Measurements from ENCODE around the gene PRXL2A. TPM values are rescaled to one million over a fixed set of nuclear protein-coding genes. Genes with fewer than 3 reads are reported as not detected.
"Not testable (repeated sequence)": the region's sequence is repeated elsewhere in the genome, so short reads cannot be mapped to it uniquely, and the experiment has no call there.

PRXL2A gene, protein sequence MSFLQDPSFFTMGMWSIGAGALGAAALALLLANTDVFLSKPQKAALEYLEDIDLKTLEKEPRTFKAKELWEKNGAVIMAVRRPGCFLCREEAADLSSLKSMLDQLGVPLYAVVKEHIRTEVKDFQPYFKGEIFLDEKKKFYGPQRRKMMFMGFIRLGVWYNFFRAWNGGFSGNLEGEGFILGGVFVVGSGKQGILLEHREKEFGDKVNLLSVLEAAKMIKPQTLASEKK
- total RNA-seq (10 to 100 TPM; 34.2 to 51.8 (median 41.4) TPM), polyA plus RNA-seq (10 to 100 TPM; 19.0 to 39.9 (median 28.4) TPM)
- long read RNA-seq, donor 1, full-length matches to known transcripts = 41 of 43 reads
- long read RNA-seq, donor 1, partial matches to known transcripts = 0 of 43 reads
- long read RNA-seq, donor 1, other reads (novel, unspliced or antisense) = 2 of 43 reads
- long read RNA-seq, donor 2, full-length matches to known transcripts = 49 of 54 reads
- long read RNA-seq, donor 2, partial matches to known transcripts = 0 of 54 reads
- long read RNA-seq, donor 2, other reads (novel, unspliced or antisense) = 5 of 54 reads

DNA sequence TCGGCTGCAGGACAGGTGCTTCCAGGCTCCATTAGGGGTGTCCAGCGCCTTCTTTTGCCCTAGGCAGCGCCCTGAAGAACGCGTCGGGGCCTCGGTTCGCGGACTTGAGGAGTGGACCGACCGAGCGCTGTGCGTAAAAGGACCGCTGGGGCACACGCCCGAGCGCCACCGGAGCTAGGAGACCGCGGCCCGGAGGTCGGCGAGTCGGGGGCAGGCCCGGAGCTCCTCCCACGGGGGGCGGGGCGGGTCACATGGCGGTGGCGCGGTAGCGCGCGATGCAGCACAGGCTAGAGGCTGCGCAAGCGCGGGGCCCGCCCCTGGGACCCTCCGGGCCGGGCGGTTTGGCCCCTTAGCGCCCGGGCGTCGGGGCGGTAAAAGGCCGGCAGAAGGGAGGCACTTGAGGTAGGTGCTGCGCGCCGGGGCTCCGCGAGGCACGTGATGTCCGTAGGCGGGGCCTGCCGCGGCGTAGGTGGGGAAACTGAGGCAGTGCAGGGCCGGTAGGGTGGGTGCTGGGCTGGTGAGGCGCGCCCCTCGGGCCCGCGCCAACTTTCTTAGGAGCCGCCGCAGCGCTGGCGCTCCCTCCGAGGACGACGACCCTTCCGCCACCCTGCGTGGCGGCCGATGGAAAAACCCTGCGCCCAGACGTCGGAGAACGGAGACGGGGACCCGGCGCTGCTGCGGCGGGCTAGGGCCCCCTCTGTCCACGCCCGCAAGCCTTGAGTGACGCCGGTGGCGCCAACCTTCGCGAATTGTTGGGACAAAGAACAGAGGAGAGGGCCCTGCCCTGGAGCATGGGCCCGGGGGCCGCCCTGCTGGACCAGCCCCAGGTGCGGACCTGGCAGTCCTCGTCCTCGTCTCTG is at the start of gene PRXL2A:
TSS of gene PRXL2A (plus strand) at position 310 of the 860 bp plus-strand sequence. CDS start 11,917 bp downstream, outside the sequence.
- ATAC-seq (peak; percentile 91 to 96 (median 96)), DNase-seq (peak; percentile 82 to 90)
- intact Hi-C loops (cut with DNase I) = loop anchor here in 1 of 2 donors (5.0 kb wide), 1 partner anchor 44 kb away; the partner anchor contains the start of gene TSPAN14
- H3K27ac ChIP-seq = peak within 1 kb of the TSS; percentile 83
- TF ChIP-seq, protein P1, sequence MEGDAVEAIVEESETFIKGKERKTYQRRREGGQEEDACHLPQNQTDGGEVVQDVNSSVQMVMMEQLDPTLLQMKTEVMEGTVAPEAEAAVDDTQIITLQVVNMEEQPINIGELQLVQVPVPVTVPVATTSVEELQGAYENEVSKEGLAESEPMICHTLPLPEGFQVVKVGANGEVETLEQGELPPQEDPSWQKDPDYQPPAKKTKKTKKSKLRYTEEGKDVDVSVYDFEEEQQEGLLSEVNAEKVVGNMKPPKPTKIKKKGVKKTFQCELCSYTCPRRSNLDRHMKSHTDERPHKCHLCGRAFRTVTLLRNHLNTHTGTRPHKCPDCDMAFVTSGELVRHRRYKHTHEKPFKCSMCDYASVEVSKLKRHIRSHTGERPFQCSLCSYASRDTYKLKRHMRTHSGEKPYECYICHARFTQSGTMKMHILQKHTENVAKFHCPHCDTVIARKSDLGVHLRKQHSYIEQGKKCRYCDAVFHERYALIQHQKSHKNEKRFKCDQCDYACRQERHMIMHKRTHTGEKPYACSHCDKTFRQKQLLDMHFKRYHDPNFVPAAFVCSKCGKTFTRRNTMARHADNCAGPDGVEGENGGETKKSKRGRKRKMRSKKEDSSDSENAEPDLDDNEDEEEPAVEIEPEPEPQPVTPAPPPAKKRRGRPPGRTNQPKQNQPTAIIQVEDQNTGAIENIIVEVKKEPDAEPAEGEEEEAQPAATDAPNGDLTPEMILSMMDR (IDR thresholded peaks at IDR 0.05) = no peak
- no peaks in the 10 kb centered on the region for H3K9me3 ChIP-seq
- H3K4me1 ChIP-seq = peaks cover 44% of the 10 kb centered on the region
- no peaks in the 10 kb centered on the region for H3K27me3 ChIP-seq (ENCODE audit: insufficient read depth in 3 of 3, low read length in 2 of 3)
- WGBS, 3 donors = 1 to 2% (median 1%) methylated on average over 71 to 96 of the region's 96 CpGs
- no peaks in the 10 kb centered on the region for H3K36me3 ChIP-seq (ENCODE audit: insufficient read depth in 1 of 2, low read depth in 1 of 2)
- H3K4me3 ChIP-seq = peak within 1 kb of the TSS; percentile 95

DNA sequence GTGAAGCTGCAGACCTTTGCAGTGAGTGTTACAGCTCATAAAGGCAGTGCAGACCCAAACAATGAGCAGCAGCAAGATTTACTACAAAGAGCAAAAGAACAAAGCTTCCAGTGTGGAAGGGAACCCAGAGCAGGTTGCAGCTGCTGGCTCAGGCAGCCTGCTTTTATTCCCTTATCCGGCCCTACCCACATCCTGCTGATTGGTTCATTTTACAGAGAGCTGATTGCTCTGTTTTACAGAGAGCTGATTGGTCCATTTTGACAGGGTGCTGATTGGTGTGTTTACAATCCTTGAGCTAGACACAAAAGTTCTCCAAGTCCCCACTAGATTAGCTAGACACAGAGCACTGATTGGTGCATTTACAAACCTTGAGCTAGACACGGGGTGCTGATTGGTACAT is 49.4 kb upstream of the PRXL2A start:
- WGBS, 3 donors = 25 to 64% (median 29%) methylated on average over 2 of the region's 2 CpGs
- peaks cover 0 to 38% (median 10%) of the 10 kb centered on the region in 3 donors for H3K27me3 ChIP-seq (ENCODE audit: insufficient read depth in 3 of 3, low read length in 2 of 3)
- H3K9me3 ChIP-seq; H3K4me1 ChIP-seq; intact Hi-C loops (cut with DNase I); H3K4me3 ChIP-seq; H3K27ac ChIP-seq; DNase-seq; H3K36me3 ChIP-seq (ENCODE audit: insufficient read depth in 1 of 2, low read depth in 1 of 2); ATAC-seq: not testable (repeated sequence)

DNA sequence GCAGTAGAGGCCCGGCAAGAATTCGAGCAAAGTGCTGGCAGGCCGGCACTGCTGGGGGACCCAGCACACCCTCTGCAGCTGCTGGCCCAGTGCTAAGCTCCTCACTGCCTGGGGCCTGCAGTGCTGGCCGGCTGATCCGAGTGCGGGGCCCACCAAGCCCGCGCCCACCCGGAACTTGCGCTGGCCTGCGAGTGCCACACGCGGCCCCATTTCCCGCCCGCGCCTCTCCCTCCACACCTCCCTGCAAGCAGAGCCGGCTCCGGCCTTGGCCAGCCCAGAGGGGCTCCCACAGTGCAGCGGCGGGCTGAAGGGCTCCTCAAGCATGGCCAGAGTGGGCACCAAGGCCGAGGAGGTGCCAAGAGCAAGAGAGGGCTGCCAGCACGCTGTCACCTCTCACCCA is 48.7 kb upstream of the PRXL2A start:
- H3K27ac ChIP-seq = no peak overlapping the region
- H3K4me1 ChIP-seq = peaks cover 2% of the 10 kb centered on the region
- H3K4me3 ChIP-seq = no peak overlapping the region
- no peaks in the 10 kb centered on the region for H3K36me3 ChIP-seq (ENCODE audit: insufficient read depth in 1 of 2, low read depth in 1 of 2)
- intact Hi-C loops (cut with DNase I) = no loop called here
- DNase-seq (no peak), ATAC-seq (no peak)
- TF ChIP-seq, protein P1 (IDR thresholded peaks at IDR 0.05) = no peak
- WGBS, 3 donors = 94 to 96% (median 95%) methylated on average over 19 to 22 of the region's 22 CpGs
- no peaks in the 10 kb centered on the region for H3K9me3 ChIP-seq
- H3K27me3 ChIP-seq (ENCODE audit: insufficient read depth in 3 of 3, low read length in 2 of 3) = peaks cover 0 to 31% (median 10%) of the 10 kb centered on the region in 3 donors

DNA sequence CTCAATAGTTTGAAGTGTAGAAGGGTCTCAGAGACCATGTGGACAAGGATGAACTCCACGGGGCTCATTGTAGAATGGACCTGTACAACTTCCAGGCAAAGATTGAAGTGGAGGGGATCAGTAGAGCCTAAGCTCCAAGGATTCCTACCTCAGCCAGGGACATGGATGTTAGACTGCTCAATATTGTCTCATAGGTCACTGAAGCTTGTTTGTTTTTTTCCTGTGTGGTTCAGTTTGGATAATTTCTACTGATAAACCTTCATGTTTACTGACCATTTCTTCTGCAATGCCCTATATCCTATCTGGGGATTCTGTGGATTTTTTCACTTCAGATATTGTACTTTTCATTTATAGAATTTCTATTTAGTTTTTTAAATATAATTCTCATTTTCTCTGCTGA is 42.8 kb upstream of the PRXL2A start:
- TF ChIP-seq, protein P1 (IDR thresholded peaks at IDR 0.05) = no peak
- WGBS, 3 donors = 0 to 47% (median 0%) methylated on average over 1 of the region's 1 CpG
- H3K4me3 ChIP-seq = no peak overlapping the region
- ATAC-seq (no peak), DNase-seq (no peak)
- H3K4me1 ChIP-seq = no peaks in the 10 kb centered on the region
- intact Hi-C loops (cut with DNase I) = no loop called here
- peaks cover 6% of the 10 kb centered on the region for H3K9me3 ChIP-seq
- no peak overlapping the region for H3K27ac ChIP-seq
- no peaks in the 10 kb centered on the region for H3K36me3 ChIP-seq (ENCODE audit: insufficient read depth in 1 of 2, low read depth in 1 of 2)
- H3K27me3 ChIP-seq (ENCODE audit: insufficient read depth in 3 of 3, low read length in 2 of 3) = no peaks in the 10 kb centered on the region

Data from psoas muscle (tissue), 8 donors.